CD4-positive, alpha-beta T cell treated with Interleukin-6 at 100 ng/mL for 8 hours (primary cell): ENCODE data around the gene PNMA1.

Source experiments
- DNase-seq: peaks from one replicate; pipeline ENCODE4 v3.0.0-alpha.2; 2020; ENCODE audit warnings: mixed read lengths, low spot score

The PNMA1 gene

DNA sequence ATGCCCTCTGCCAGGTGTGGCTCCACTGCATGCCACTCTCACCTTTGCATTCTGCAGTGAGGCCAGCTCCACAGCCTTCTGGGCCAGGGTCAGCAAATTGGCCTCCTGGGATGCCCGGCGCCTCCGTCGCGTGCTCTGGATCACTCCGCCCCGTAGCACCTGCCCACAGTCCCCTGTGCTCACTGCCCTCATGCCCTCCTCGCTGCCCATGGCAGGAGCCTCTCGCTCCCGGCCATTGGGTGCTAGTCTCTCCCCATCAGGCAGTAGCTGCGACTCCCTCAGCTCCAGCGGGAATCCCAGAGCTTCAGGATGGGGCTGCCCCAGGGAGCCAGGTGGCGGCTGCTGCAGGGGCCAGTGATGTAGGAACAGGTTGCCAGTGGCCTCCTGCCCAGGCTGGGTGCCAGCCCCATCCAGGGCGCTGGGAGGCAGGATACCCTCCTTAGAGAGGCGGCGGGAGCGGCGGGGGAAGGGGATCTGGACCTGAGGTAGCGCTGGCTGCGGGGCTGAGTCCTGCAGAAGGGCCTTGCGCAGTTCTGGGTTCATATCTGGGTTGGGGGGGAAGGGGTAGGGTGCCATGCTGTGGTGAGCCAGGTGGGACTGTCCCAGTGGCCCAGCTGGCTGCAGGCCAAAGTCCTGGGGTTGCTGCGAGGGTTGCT, 24.5 kb upstream of the PNMA1 start:
- DNase-seq = no peak

DNA sequence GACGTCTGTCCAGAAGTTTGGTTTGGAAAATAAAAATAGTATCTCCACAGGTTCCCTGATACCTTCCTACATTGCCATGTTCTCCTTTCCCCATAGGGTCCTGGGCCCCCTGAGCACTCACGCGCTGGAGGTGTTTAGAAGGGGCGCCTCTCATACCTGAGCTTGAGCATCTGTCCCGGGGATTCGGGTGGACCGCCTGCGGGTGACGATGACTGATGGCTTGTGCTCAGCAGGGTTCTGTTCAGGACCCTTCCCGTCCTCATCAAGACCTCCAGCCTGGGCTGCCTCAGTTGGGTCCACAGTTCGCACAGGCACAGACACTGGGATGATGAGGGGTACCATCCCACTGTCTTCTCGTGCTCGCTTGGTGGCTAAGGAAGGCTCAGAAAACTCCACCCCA, 22.7 kb upstream of the PNMA1 start:
- no peak for DNase-seq

DNA sequence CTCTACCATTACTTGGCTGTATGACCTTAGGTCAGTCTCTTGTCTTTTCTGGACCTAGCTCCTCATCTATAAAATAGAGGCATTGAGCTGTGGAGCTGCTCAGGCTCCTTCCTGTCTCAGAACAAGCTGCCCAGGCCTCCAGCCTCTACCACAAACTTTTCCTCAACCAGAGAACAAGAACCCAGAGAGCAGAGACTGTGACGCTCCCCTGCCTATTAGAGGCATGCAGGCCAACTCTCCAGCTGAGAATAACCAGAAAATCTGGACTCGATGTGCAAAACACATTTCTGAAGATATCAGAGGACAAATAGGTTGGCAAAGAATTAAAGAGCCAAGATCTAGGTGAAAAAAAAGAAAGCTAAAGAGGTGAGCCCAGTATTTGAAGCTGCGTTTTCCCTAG, 17.8 kb upstream of the PNMA1 start:
- no peak for DNase-seq

DNA sequence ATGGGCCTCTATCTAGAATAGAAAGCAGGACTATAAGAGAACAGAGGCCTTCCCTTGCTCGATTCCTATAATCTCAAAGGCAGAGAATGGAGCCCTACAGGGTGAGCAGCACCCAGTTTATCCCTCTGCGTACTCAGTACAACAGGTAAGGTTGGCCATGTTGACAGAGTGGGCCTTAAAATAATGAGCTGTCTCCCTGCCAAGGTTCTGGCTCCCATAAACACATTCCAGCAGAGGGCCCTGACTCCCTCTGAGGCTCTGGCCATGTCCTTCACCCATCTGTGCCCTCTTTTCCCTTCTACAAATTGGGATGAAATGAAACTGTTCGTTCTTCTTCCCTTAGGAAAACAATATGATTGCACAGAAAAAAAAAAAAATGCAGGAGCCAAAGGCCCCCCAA, 16.9 kb upstream of the PNMA1 start:
- DNase-seq = no peak

DNA sequence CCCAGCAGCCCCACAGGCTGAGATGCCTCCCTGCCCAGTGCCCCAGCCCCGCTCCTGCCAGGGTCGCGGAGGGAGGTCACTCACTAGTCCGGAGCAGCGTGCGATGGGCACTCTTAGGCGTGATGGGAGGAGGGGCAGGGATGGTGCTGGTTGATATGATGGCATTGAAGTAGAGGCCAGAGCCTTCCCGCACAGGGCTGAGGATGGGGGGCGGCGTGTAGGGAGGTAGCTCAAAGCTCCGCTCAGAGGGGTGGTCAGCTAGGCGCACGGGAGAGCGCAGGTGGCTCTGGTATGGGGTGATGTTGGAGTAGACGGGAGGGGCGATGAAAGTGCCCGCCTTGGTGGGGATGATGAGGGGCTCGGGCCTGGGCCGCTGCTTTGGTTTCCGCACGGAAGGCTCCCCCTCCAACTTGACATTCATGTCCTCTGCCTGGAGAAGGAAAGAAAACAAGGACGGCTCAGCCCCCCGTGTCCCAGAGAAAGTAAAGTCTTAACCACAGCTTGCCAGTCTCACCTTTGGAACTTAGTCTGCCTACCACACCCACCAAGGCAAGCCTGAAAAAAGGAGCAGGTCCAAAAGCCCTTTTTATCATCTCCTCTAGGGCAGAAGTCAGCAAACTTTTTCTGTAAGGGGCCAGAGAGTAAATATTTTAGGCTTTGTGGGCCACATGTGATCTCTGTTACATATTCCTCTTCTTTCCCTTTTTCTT, 15.5 kb upstream of the PNMA1 start:
- no peak for DNase-seq

DNA sequence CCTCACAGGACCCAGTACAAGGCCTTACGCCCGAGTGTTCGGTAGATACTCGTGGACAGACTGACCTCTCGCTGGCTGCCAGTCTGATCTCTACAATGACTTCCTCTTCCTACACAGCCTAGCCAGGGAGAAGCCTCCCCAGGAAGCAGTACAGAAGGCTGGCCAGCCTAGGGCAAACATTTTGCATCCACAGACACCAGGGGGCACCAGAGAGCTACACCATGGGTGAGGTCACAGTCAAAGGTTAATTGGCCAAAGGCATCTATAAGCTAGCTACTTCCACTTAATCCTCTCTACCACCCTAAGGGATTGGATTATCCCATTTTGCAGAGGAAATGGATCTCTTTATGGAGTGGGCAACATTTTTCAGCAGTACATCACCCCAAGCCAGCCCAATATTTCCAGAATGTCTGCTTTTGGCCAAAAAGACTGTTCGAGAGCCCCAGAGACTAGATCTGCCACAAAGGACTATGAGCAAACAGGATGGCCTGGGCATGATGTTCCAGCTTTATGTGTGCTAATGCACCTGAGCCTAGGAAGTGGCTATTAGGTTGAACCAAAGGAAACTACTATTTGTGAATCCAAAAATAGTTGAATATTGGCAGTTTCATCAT, 14.6 kb upstream of the PNMA1 start:
- peak; percentile 83 for DNase-seq

DNA sequence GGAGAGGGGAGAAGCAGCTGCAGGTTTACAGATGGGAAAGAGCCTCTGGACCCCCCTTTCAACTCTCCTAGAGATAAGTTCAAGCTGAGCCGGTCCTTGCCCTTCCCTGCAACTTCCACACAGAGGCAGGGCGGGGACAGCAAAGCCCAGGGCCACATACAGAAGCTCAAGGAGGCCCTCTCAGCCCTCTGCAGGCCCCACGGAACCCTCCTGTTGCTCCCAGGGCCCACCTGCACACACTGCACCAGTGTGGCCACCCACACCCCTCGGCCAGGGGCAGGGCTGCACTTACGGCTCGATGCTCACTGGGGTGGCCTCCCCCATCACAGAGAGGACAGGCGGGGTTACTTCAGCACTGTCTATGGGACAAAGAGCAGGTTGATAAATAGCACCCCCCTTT, 13.0 kb upstream of the PNMA1 start:
- DNase-seq = no peak

DNA sequence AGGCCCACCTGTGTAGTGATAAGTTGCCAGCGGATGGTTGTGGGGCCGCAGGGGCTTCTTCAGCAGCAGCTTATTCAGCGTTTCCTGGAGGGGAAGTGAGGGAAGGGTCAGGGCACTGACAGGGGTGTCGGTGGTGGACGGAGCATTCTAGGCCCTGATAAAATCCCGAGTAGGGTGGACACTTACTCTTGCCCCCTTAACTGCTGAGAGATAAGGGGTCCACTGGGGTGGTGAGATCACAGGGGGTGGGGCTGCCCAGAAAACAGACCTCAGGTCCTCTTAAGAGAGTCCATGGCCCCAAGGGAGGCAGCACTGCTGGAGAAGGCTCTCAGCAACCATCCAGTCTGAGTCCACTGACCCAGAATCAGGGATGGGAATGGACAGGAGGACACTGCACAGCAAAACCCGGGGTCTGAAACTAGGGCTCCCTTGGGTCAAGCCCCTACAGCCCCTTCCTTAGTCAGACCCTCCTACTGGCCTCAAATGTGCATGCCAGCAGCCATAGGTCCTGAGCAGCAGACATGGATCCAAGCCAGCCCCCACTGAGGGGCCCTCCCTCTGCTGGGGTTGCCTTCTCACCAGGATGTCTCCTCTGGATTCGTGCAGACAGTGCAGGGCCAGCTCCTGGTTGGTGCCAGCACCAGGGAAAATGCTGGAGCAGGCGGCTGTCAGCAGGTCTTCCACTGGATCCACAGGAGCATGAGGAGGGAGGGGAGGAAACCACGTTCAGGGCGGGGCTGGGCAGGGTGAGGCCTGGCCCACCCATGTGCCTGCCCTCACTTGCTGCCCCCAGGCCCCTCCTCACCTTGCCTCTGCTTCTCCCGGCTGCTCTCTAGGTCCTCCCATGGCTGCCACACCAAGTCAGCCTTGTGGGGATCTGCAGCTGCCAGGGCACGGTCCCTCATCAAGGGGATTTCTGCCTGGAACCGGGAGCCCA, 12.1 kb upstream of the PNMA1 start:
- no peak for DNase-seq

DNA sequence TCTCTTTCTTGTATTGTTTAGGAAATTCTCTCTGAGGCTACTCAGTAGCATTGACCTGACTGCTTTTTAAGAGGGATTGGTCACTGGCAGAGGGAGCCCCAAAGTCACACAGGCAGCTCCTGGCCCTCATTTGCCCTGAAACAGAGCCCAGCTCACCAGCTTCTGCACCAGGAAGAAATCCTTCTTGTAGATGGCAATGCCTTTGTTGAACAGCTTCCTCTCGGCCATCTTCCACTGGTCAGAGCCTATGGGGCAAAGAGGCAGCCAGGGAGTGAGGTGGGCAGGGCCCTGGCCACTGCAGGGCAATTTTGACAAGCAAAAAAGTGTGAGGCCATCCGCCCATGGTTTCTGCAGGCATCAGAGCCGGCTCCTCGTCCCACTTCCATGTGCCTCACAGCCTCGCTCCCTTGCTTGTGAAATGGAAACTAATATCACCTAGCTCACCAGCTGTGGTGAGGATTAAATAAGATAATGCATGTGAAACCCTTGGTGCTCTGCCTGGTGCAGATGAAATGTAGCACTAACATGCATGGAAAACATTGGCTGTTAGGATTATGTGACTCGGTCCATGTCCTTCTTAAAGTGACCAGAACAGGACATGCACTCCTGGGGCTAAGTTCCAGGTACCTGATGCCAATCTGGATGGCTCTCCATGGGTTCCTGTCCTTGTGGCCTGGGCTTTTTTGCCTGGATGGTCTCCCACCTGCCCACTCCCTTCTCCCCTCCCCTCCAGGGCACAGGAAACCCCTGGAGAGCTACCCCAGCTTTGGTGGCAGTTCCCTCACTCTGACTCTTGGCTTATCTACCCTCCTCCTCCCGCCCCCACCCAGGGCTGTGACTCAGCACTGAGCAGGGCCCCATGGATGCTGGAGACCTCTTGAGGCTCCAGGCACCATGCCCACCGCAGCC, 11.2 kb upstream of the PNMA1 start:
- DNase-seq = no peak

DNA sequence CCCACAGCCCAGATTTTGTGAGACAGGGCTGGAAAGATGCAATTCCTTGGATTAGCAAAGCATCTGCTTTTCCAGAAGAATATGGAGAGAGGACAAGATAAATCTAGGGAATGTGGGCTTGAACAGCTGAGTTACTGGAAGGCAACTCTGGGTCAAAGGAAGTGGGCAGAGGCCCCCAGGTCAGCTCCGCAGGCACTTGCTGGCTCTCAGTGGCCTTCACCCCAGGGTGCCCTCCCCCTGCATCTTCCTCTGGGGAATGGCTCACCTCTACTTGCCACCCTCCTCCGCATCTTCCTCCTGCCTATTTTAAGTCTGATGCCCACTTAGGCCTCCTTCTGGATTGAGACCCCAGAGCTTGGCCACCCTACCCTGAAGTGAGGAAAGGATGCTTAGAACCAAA, 10.5 kb upstream of the PNMA1 start:
- no peak for DNase-seq

DNA sequence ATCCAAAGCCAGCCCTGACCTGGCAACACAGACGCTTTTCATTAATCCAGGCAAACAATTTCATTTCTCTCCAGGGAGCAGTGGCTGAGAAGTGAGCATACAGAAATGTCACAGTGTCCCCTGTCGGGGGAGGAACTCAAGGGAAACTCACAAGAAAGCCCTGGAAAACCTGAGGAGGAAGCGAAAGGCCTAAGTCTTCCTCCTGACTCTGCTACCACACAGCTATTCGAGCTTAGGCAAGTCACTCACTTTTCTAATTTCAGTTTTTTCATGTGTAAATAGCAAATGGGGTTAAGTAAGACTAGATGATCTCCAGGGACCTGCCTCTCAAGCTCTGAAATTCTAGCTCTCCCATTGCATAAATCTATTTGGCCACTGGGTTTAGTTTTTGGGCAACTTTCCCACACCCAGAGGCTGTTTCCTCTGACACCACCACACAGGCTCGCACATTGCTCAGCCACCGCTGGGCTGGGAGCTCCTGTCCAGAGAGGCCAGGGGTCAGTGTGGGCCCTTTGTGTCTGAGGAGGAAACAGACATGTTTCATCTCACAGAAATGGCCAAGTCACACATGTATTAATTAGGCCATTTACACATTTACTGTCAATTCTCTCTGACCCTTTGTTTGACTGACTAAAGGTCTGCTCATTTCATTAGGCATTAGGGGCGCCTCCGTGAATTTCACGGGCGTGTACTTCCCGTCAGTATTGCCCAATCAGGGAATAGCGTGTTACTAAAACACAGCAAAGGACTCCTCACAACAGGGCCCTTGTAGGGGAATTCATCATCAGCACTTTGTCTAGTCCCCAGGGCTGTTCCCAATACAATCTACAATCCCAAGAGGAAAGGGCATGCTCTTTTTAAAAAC, 9.8 kb upstream of the PNMA1 start:
- no peak for DNase-seq

DNA sequence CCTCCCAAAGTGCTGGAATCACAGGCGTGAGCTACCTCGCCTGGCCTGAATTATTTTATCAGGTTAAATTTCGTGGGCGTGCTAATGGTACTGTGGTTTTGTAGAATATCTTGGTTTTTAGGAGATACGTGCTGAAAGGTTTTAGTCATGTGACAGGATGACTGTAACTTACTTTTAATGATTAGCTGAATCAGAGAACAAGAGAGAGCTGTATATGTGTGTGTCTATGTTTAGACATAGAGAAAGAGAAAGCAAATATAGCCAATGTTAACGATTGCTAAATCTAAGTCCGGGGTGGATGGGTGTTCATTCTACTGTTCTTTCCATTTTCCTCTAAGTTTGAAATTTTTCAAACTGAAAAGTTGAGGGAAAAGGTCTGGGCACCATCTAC, 9.2 kb upstream of the PNMA1 start:
- DNase-seq = no peak

DNA sequence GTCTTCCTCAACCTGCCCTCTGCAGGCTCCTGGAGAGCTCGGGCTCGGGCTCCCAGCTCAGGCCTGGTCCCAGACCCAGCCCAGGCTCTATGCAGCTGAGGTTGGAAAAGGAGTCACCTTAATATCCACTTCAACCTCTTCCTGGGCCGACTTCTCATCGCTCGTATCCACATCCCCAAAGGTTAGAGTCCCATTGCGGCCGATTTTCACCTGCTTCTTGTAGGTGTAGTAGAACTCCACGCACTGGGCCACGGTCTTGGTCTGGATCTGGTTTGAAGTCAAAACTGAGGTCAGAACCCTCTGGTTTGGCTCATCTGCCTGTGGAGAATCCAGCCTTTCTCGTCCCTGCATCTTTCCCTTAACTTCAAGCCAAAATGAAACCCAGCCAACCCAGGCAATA, 8.4 kb upstream of the PNMA1 start:
- DNase-seq = no peak

DNA sequence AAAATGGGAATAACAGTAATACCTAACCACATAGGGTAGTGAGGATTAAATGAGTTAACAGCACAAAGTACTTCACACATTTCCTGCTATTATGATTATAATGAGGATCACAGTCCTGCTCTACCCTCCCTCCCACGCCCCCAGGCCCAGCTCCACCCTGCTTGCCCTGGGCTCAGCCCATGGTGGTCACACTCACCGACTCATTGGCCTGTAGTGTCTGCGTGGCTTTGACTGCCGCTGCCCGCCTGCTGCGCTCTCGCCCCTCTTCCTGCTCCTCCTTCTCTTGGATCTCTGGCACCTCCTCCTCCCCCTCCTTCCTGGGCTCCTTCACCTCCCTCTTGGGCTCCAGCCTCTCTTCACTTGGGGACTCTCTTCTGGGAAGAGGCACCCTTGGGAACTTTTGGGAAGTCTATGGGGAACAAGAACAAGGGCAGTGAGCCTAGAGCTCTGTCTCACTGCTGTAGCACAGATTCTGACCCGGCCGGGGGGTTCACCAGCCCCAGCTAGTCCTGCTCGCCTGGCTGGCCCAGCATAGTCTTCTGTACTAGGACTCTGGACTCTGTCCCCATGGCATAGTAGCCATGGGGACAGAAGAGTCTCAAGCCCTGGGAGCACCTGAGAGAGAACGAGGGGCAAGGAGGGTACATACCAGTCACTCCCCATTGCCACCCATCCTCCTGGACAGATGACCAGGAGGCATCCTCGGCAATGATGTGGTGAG, 7.1 kb upstream of the PNMA1 start:
- no peak for DNase-seq

DNA sequence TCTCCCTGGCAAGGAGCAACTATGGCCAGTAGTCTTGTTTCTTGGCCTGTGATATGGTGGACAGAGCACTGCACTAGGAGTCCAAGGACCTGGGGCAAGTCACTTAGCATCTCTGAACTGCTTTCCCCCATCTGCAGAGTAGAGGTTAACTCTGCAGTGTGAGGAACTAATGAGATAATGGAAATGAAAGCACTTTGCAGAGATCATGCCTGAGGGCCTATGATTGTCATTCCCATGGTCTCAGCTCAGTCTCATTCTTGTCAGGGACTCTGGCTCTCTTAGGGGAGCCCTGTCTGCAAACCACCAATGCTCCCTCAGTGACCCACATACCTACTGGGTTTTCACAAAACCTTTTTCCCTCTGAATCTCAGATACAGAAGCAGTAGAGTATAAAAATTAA, 6.5 kb upstream of the PNMA1 start:
- no peak for DNase-seq

DNA sequence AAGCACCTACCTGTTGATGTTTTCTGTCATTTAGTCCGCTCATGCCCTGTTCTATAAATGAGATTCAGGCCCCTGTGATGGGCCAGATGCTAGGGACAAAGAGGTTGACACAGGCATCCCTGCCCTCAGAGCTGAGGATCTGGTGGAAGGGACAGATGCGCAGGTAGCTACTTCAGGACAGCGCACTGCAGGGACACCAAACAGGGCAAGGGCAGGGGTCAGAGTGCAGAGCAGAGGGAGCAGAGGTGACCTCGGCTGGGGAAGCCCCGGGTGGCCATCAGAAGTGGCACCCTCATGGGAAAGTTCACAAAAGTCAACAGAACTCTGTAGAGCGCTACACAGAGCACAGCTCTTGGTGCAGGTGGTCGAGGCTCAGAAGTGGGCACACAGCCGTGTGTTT, 5.6 kb upstream of the PNMA1 start:
- DNase-seq = no peak

DNA sequence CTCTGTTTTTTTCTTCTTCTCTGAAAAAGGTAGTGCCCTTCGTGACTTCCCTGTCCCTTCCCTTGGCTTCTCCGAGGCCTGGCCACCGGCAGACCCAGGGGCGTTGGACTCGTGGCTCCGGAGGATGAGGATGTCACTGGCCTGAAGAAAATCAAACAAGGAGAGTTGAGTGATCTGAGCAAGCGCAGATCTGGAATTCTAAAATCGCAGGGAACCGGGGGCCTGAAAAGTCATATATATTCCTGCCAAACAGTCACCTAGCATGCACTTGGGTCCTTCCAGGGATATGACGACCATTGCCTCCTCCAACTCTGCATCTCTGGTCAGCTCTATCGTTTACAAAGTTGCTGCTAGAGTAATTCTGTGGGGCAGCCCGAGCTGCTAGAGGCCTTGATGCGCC, 5.2 kb upstream of the PNMA1 start:
- DNase-seq = no peak

DNA sequence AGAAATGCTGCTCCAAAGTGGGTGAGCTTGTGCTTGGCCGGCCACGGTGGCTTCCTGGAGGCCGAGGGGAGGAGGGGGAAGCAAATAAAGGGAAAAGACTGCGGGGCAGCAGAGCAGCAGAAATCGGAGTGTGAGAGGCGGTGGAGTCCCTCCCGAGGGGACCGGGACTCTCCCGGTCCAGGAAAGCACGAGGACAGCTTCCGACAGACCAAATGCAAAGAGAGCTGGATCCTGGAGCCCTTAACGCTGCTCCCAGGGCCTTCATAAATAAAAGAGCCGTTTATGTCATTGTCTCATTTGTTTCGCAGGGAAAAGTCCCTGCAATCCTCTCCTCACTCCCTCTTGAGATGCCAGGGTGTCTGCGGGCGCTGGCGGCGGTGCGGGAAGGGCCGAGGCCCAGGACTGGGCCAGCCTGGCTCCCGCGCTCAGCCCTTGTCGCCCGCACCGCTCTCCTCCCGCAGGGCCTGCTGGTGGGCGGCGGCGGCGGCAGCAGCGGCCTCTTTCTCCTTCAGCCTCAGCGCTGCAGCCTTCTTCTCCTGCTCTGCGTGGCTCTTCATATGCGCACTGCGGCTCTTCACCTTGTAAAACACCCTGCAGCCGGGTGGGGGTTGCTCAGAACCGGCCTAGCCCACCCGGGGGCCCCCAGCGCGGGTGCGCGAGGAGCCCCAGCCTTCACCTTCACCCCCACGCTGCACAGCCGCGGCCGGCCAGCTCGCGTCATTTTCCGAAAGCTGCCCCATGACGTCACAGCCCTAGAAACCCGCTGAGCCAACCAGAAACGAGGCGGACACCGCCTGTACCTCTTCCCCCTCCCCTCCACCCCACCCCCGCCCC, 4.5 kb upstream of the PNMA1 start:
- no peak for DNase-seq
